ENCODE measurements around the gene C4orf50. TPM values are rescaled to one million over a fixed set of nuclear protein-coding genes. Genes with fewer than 3 reads are reported as not detected.
"Not testable (repeated sequence)": the region's sequence is repeated elsewhere in the genome, so short reads cannot be mapped to it uniquely, and the experiment has no call there.

The C4orf50 gene
- total and polyA plus RNA-seq, 2 donors (not counting 1 experiment from before 2014, with no cell fraction given) = 0.02 TPM; not detected in 1

GRCh38 chr4:6005175-6005574 is 13.1 kb downstream of the C4orf50 start:
- Histone ChIP-seq H3K79me2 (ENCODE audit: control insufficient read depth, insufficient read depth, low read length) (no peaks in the 10 kb centered on the region), H3K4me2 (replicated peaks; ENCODE audit: low read depth, low read length, poor library complexity, severe bottlenecking) (no peak overlapping the region), H3K9ac (ENCODE audit: low read length) (no peak overlapping the region), H3K4me1 (ENCODE audit: control insufficient read depth in 2 of 2, insufficient read depth in 2 of 2, low read length in 2 of 2) (no peaks in the 10 kb centered on the region), H3K27ac (ENCODE audit: low read length in 2 of 2) (no peak overlapping the region), H3K36me3 (replicated peaks in 1 of 2; ENCODE audit: control extremely low read depth in 1 of 2, control insufficient read depth in 1 of 2, extremely low read depth in 1 of 2, insufficient read depth in 2 of 2, low read length in 1 of 2) (no peaks in the 10 kb centered on the region), H3K4me3 (ENCODE audit: control extremely low read depth in 1 of 5, extremely low read depth in 1 of 5, insufficient read depth in 1 of 5, low read depth in 2 of 5, low read length in 4 of 5) (no peak overlapping the region), H3K9me3 (ENCODE audit: control extremely low read depth in 1 of 3, control insufficient read depth in 2 of 3, insufficient read depth in 1 of 3, low read length in 2 of 3) (peaks cover 0 to 7% (median 0%) of the 10 kb centered on the region in 3 donors), H2AFZ (ENCODE audit: insufficient read depth, low read depth, low read length, poor library complexity, severe bottlenecking) (no peak overlapping the region), H3K27me3 (replicated peaks in 1 of 4; ENCODE audit: control extremely low read depth in 1 of 4, control insufficient read depth in 3 of 4, insufficient read depth in 4 of 4, low read length in 3 of 4) (no peaks in the 10 kb centered on the region), H4K20me1 (ENCODE audit: control insufficient read depth, insufficient read depth, low read length, poor library complexity, severe bottlenecking) (no peaks in the 10 kb centered on the region)
- no peak overlapping the region for H3K4me3 Mint-ChIP-seq
- intact Hi-C loops (cut with micrococcal nuclease) = no loop called here
- DNase-seq = no peak
- H3K27me3 Mint-ChIP-seq = peaks cover 23% of the 10 kb centered on the region
- ATAC-seq (ENCODE audit: low read depth) = no peak
- H3K27ac Mint-ChIP-seq = no peak overlapping the region
- POLR2A ChIA-PET = no interaction called here
- H3K9me3 Mint-ChIP-seq (ENCODE audit: insufficient read depth) = no peaks in the 10 kb centered on the region
- WGBS (ENCODE audit: insufficient coverage) = 85% methylated on average over 4 of the region's 4 CpGs
- no peaks in the 10 kb centered on the region for H3K4me1 Mint-ChIP-seq
- no peak for TF ChIP-seq CTCF (IDR thresholded peaks at IDR 0.05)
- no peak for TF ChIP-seq EZH2 (IDR thresholded peaks at IDR 0.05; ENCODE audit: borderline replicate concordance, insufficient read depth, low read depth, low read length, poor library complexity, severe bottlenecking)
- CTCF ChIA-PET = no interaction called here

- ATAC-seq (ENCODE audit: low read depth); H3K79me2 ChIP-seq (ENCODE audit: control insufficient read depth, insufficient read depth, low read length); H3K4me1 Mint-ChIP-seq; H3K9me3 ChIP-seq (ENCODE audit: control extremely low read depth in 1 of 3, control insufficient read depth in 2 of 3, insufficient read depth in 1 of 3, low read length in 2 of 3); H3K4me3 Mint-ChIP-seq; H3K4me3 ChIP-seq (ENCODE audit: control extremely low read depth in 1 of 5, extremely low read depth in 1 of 5, insufficient read depth in 1 of 5, low read depth in 2 of 5, low read length in 4 of 5); intact Hi-C loops (cut with micrococcal nuclease); H2AFZ ChIP-seq (ENCODE audit: insufficient read depth, low read depth, low read length, poor library complexity, severe bottlenecking); H3K36me3 ChIP-seq (replicated peaks in 1 of 2; ENCODE audit: control extremely low read depth in 1 of 2, control insufficient read depth in 1 of 2, extremely low read depth in 1 of 2, insufficient read depth in 2 of 2, low read length in 1 of 2); H3K4me2 ChIP-seq (replicated peaks; ENCODE audit: low read depth, low read length, poor library complexity, severe bottlenecking); H3K4me1 ChIP-seq (ENCODE audit: control insufficient read depth in 2 of 2, insufficient read depth in 2 of 2, low read length in 2 of 2); H3K27ac Mint-ChIP-seq; H3K27me3 ChIP-seq (replicated peaks in 1 of 4; ENCODE audit: control extremely low read depth in 1 of 4, control insufficient read depth in 3 of 4, insufficient read depth in 4 of 4, low read length in 3 of 4); H3K27ac ChIP-seq (ENCODE audit: low read length in 2 of 2); CTCF ChIA-PET; DNase-seq; POLR2A ChIA-PET; H4K20me1 ChIP-seq (ENCODE audit: control insufficient read depth, insufficient read depth, low read length, poor library complexity, severe bottlenecking); H3K9me3 Mint-ChIP-seq (ENCODE audit: insufficient read depth); H3K9ac ChIP-seq (ENCODE audit: low read length): not testable (repeated sequence)
- H3K27me3 Mint-ChIP-seq = peaks cover 15% of the 10 kb centered on the region
- 77% methylated on average over 1 of the region's 1 CpG for WGBS (ENCODE audit: insufficient coverage)
Observed at GRCh38 chr4:6003485-6003884, 14.7 kb downstream of the C4orf50 start.
